ENCODE measurements around the gene CYB5A.

DNA sequence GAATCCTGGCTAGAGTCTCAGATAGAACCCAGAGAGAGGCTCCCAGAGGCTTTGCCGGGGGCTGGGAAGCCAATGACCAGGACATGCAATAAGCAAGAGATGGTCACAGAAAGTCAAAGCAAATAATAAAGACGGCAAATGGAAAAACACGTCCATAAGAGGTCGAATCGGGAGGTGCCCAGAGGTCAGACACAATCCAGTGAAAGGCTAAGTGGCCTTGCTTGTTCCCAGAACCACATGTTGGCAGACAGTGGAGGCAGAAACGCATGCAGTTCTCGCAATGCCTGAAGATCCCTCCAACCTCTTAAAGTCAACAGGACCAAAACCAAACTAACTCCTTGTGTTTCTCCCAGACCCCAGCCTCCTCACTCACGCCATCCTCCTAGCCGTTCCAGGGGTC lies 3.0 kb downstream of the CYB5A start:
- TF ChIP-seq YY1 (IDR thresholded peaks at IDR 0.05; ENCODE audit: low read depth) (no peak), EP300 (IDR thresholded peaks at IDR 0.05; ENCODE audit: borderline replicate concordance) (no peak), FOXM1 (IDR thresholded peaks at IDR 0.05; ENCODE audit: borderline replicate concordance, low read depth) (no peak), CEBPB (IDR thresholded peaks at IDR 0.05) (no peak), TAF1 (IDR thresholded peaks at IDR 0.05; ENCODE audit: low read depth) (no peak), EGR1 (IDR thresholded peaks at IDR 0.05) (no peak), RAD21 (IDR thresholded peaks at IDR 0.05; ENCODE audit: low read depth) (no peak), ZBTB7A (IDR thresholded peaks at IDR 0.05; ENCODE audit: low read depth) (no peak), CREB1 (IDR thresholded peaks at IDR 0.05; ENCODE audit: low read depth) (no peak), TEAD4 (IDR thresholded peaks at IDR 0.05) (no peak), TCF12 (IDR thresholded peaks at IDR 0.05; ENCODE audit: low read depth) (no peak)
- TF ChIP-seq, protein P1, sequence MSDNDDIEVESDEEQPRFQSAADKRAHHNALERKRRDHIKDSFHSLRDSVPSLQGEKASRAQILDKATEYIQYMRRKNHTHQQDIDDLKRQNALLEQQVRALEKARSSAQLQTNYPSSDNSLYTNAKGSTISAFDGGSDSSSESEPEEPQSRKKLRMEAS (IDR thresholded peaks at IDR 0.05) = no peak
- TF ChIP-seq, protein P2, sequence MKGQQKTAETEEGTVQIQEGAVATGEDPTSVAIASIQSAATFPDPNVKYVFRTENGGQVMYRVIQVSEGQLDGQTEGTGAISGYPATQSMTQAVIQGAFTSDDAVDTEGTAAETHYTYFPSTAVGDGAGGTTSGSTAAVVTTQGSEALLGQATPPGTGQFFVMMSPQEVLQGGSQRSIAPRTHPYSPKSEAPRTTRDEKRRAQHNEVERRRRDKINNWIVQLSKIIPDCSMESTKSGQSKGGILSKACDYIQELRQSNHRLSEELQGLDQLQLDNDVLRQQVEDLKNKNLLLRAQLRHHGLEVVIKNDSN (IDR thresholded peaks at IDR 0.05) = no peak
- TF ChIP-seq, protein P3, sequence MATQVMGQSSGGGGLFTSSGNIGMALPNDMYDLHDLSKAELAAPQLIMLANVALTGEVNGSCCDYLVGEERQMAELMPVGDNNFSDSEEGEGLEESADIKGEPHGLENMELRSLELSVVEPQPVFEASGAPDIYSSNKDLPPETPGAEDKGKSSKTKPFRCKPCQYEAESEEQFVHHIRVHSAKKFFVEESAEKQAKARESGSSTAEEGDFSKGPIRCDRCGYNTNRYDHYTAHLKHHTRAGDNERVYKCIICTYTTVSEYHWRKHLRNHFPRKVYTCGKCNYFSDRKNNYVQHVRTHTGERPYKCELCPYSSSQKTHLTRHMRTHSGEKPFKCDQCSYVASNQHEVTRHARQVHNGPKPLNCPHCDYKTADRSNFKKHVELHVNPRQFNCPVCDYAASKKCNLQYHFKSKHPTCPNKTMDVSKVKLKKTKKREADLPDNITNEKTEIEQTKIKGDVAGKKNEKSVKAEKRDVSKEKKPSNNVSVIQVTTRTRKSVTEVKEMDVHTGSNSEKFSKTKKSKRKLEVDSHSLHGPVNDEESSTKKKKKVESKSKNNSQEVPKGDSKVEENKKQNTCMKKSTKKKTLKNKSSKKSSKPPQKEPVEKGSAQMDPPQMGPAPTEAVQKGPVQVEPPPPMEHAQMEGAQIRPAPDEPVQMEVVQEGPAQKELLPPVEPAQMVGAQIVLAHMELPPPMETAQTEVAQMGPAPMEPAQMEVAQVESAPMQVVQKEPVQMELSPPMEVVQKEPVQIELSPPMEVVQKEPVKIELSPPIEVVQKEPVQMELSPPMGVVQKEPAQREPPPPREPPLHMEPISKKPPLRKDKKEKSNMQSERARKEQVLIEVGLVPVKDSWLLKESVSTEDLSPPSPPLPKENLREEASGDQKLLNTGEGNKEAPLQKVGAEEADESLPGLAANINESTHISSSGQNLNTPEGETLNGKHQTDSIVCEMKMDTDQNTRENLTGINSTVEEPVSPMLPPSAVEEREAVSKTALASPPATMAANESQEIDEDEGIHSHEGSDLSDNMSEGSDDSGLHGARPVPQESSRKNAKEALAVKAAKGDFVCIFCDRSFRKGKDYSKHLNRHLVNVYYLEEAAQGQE (IDR thresholded peaks at IDR 0.05; ENCODE audit: low read depth) = no peak

All from Ishikawa (cell line).